HL-60 (cell line): ENCODE results near the gene PLPPR1.

ENCODE experiments used
- DNase-seq, 2 experiments: peaks; one replicate each; pipeline ENCODE4 v3.0.0-alpha.2; 2010 to 2020; ENCODE audit warnings: low read depth in 1 of 2, low spot score in 1 of 2
- H3K27ac ChIP-seq: fragments of 250-450 bp; sonication (Bioruptor Pico); replicated peaks from 2 replicates; pipeline ENCODE4 v1.5.1; 2020; ENCODE audit warnings: mild to moderate bottlenecking, moderate library complexity
- H3K27me3 ChIP-seq: fragments of 250-450 bp; sonication (Bioruptor Pico); 2 replicates; pipeline ENCODE4 v1.5.1; 2021; ENCODE audit warnings: mild to moderate bottlenecking, moderate library complexity; ENCODE audit not compliant: insufficient read depth, poor library complexity, severe bottlenecking
- H3K4me3 ChIP-seq: replicated peaks from 2 replicates; pipeline ENCODE4 v1.5.1; 2011; ENCODE audit warnings: mild to moderate bottlenecking, control low read depth, low read length; ENCODE audit not compliant: insufficient read depth
- GABPA ChIP-seq: IDR thresholded peaks from 2 replicates; pipeline ENCODE4 v1.6.1; 2012; ENCODE audit warnings: low read depth
- POLR2AphosphoS5 ChIP-seq: IDR thresholded peaks from 2 replicates; pipeline ENCODE4 v1.6.1; 2012; ENCODE audit warnings: low read depth
- REST ChIP-seq: IDR thresholded peaks from 2 replicates; pipeline ENCODE4 v1.6.1; 2012; ENCODE audit warnings: low read depth; ENCODE audit not compliant: insufficient replicate concordance
- SPI1 ChIP-seq: IDR thresholded peaks from 2 replicates; pipeline ENCODE4 v1.6.1; 2012; ENCODE audit warnings: low read depth, mild to moderate bottlenecking, borderline replicate concordance
- TF ChIP-seq, protein P1 (sequence below): IDR thresholded peaks from one replicate; pipeline ENCODE4 v1.5.1; 2011; ENCODE audit warnings: low read length, control low read depth, inconsistent platforms; ENCODE audit not compliant: insufficient read depth

The PLPPR1 gene

GRCh38 chr9:101246691-101247090 lies 218.2 kb downstream of the PLPPR1 start:
- TF ChIP-seq GABPA, result no peak
- TF ChIP-seq, protein P1, sequence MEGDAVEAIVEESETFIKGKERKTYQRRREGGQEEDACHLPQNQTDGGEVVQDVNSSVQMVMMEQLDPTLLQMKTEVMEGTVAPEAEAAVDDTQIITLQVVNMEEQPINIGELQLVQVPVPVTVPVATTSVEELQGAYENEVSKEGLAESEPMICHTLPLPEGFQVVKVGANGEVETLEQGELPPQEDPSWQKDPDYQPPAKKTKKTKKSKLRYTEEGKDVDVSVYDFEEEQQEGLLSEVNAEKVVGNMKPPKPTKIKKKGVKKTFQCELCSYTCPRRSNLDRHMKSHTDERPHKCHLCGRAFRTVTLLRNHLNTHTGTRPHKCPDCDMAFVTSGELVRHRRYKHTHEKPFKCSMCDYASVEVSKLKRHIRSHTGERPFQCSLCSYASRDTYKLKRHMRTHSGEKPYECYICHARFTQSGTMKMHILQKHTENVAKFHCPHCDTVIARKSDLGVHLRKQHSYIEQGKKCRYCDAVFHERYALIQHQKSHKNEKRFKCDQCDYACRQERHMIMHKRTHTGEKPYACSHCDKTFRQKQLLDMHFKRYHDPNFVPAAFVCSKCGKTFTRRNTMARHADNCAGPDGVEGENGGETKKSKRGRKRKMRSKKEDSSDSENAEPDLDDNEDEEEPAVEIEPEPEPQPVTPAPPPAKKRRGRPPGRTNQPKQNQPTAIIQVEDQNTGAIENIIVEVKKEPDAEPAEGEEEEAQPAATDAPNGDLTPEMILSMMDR, result no peak
- no peak for TF ChIP-seq REST
- no peak for TF ChIP-seq POLR2AphosphoS5
- TF ChIP-seq SPI1, result no peak
- no peak for DNase-seq
- no peaks in the 10 kb centered on the region for H3K27me3 ChIP-seq
- H3K27ac ChIP-seq, result no peak overlapping the region
- H3K4me3 ChIP-seq, result no peak overlapping the region

DNA sequence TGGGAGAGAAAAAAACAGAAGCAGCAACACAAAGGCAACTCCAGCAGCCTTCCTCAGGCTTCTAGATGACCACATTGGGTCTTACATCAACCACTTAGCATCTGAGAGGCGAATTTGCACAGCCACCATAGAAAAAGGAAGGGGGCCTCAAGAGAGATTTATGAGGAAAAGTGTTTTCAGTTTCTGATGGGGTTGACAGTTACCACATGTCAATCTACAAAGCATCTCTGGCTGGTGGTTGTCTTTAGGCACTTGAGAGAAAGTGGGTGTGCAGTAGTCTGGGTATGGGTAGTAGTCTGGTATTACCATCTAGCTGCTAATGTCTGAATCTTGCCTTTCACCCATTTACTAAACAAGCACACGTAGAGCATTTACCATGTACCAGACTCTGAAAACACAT lies 218.8 kb downstream of the PLPPR1 start:
- no peak for TF ChIP-seq REST
- TF ChIP-seq, protein P1, result no peak
- TF ChIP-seq POLR2AphosphoS5, result no peak

DNA sequence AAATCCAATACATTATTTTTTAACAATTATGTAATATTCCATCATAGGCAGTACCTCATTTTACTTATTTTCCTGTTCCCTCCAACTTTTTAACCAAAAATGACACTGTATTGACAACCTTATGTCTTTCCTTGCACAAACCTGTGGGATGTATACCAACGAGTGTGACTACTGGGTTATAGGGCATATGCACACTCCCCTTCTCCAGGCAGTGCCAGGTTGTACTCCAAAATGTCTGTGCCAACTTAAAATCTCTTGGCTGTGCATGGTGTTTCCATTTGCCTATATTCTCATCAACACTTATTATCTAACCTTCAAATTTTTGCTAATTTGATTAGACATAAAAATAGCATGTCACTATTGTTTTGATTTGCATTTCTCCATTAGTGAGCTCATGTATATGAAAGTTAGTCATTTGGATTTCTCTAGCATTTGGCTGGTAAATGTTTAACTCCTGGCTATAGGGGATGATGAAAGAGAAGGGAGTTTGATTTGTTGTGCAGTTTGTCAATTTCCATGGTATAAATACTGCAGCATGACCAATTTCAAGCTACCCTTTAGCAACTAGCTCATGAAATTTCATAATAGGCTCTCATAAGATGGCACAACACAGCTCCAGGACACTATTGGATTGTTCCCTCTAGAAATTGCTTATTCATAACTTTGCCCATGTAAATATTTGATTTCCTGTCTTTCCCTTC lies 226.4 kb downstream of the PLPPR1 start:
- no peak overlapping the region for H3K4me3 ChIP-seq
- no peaks in the 10 kb centered on the region for H3K27me3 ChIP-seq
- H3K27ac ChIP-seq, result no peak overlapping the region
- DNase-seq, result no peak
- no peak for TF ChIP-seq GABPA
- no peak for TF ChIP-seq REST
- TF ChIP-seq SPI1, result no peak
- TF ChIP-seq, protein P1, result no peak
- no peak for TF ChIP-seq POLR2AphosphoS5

More for the DNA sequence above, 218.8 kb downstream of the PLPPR1 start:
- H3K4me3 ChIP-seq, result no peak overlapping the region
- no peaks in the 10 kb centered on the region for H3K27me3 ChIP-seq
- DNase-seq, result no peak
- H3K27ac ChIP-seq, result no peak overlapping the region
